A549 treated with CORT108297 at 1 μM for 4 hours (cell line): ENCODE measurements around the gene FOXL3. TPM values are rescaled to one million over a fixed set of nuclear protein-coding genes. Genes with fewer than 3 reads are reported as not detected.

Experiments
- total RNA-seq: library from RNA; stranded (reverse); fragments of 200-300 nt; extraction: Qiagen RNA extraction; gene quantifications from 5 replicates; pipeline ENCODE4 v1.2.3, GENCODE V29; 2022

The FOXL3 gene
- not detected in 5 replicates for total RNA-seq

GRCh38 chr7:289756-290553 lies at the start of gene FOXL3:
Gene FOXL3, plus strand, starts transcription at chr7:290170. Its CDS starts 0 bp downstream, at chr7:290170.

Other genes with a start within 250 kb of the FOXL3 start
- 29.0 to 46.3 TPM (median 41.5 TPM) in 5 replicates for gene FAM20C, start 97.6 kb upstream of the FOXL3 start, total RNA-seq
- 31.4 to 36.9 TPM (median 32.3 TPM) in 5 replicates for gene PDGFA, start 229.7 kb downstream of the FOXL3 start, total RNA-seq